GM18907 (cell line): ENCODE measurements around the gene UST.

Experiments
- ATAC-seq: cut with Tn5 transposase; IDR thresholded peaks from one replicate; pipeline ENCODE4 v1.9.1; 2021; ENCODE audit warnings: mild to moderate bottlenecking, moderate library complexity; ENCODE audit not compliant: unreplicated experiment

Gene UST

DNA sequence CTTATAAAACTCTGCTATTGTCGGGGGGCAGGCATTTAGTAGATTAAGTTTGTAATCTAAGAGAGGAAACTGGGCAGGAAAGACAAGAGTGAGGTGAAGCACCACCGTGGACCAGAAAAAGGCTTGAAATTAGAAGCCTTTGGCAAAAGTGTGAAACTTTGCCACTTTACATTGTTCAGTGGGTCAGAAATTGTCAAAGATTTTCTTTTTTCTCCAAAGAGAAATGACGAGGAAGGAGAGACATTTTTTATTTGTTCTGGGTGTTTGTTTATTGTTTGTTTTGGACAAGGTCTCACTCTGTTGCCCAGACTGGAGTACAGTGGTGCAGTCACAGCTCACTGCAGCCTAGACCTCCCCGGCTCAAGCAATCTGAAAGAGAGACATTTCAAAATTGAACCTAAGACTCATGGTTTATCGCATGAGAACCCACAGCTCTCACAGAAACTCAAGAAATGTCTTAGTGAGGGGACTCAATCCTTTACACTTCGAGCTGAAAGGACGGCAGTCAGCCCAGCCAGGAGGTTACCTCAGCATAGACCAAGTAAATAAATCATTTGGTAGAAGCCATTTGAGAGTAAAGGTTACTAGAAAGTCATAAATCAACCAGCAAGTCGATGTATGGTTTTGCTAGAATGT is 307.8 kb downstream of the UST start:
- ATAC-seq: peak; percentile 78

DNA sequence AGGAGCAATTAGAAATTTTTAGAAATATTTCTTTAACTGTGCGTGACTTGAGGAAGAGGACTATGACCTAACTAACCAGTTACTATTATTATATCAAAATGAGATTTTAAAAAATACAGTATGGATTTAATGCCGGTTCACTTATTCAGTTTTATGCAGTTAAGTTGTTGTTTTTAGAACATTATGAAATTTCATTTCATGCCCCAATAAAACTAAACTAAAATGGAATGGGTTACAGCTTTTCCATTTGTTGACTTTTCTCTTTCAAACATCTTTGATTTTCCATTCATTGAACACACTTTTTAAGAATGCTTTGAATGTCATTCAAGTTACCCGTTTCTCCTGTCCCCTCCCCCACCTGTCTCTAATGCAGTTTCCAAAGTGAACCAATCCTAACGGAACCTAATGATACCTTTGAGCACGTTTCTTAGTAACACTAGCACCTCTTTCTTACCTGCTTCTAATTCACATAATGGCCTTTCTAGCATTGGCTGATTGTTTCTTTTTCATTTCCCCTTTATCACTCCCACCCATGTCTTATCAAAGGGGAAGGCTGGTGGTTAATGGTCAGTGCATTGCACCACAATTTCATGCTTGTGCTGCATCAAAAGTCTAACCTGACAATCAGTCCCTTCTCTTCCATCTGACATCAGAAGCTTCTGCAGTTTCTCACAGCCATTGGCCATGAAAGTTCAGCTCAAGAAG is 308.5 kb downstream of the UST start:
- no peak for ATAC-seq

DNA sequence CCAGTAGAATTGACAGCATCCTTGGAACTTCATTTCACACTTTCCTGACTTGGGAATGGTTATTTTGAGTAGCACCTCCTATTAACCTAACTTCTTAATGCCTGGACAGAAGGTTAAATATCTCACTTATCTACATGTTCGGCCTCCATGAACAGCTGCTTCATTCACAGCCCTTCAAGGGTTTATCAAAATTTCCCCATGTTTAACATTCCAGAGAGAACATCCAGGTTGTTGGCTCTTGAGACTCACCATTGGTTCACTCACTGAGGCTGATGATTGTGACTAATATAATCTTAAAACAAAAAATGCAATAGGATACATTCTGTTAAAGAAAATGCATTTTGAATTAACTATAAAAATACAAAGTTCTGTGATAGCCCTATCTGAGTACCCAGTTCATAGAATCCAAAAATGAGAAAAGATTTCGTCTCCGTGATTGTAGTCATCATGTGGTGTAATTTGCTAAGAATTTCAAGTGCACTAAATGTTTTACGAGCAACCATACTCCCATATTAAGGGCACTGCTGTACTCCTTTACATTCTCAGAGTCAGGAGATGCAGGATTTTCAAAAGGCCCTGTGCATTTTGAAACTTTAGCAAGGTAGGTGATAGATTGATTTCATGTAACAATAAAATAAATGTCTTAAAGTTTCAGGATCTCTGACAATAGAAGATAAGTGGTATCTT is 310.1 kb downstream of the UST start:
- no peak for ATAC-seq

DNA sequence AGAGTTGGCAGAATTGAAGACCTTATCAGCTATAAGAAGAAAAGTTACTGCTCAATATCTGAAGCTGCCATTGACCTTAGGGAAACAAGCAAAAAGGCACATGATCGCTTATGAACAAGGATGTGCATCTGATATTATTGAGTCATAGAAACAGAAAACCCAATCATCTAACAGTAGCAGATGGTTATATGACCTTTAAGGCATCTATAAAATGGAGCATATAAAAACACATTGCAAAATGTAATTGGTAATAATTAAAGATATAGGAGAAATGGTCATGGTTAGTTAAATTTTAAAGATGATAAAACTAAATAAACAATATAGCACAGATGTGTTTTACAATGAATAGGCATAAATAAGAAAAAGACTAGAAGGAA is 310.6 kb downstream of the UST start:
- ATAC-seq: no peak

DNA sequence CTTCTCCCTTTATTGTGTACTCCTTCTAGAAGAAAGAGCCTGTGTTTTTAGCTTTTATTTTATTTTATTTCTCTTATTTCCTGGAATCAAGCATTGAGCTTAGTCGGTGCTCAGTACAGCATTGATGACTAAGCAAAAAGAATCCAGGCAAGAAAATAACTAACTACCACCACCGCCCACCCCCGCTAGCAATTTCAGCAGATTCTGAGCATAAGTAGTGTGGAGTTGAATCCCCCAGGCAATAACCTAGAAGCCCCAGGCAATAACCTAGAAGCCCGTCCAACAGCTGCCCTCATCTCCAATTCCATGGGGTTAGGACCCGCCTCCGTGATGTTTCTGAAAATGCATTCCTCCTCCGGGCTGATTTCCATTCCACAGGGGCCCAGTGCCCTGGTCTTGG is 312.7 kb downstream of the UST start:
- ATAC-seq: no peak

DNA sequence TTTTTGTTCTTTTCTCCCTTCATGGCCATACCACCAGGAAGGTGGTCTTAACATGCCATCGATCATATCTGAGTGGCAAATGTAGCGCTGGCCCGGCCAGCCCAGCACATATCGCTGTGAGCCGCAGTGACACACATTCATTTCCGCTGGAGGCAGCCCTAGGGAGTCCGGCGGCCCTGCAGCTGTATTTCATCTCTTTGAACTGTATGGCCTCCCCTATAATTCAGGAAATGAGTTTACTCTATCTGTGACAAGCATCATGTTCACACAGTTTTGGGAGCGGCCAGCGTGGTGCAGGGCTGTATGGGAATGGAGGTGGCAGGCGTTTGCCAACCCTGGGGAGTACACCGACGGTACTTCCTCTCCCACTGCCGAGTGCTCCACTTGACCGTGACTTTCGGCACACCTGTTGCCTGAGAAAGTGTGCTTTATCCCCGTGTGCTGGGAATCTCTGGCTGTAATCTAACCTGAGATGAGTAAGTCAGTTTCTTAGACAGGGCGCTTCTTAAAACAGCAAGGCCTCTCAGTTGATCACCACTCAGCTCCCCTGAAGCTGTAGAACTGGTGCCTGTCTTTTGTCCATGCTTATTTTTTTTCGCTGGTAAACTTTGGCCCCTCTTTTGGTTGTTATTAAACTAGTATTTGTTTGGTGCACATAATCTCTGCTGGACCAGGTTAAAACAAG is 313.6 kb downstream of the UST start:
- peak; percentile 90 for ATAC-seq

DNA sequence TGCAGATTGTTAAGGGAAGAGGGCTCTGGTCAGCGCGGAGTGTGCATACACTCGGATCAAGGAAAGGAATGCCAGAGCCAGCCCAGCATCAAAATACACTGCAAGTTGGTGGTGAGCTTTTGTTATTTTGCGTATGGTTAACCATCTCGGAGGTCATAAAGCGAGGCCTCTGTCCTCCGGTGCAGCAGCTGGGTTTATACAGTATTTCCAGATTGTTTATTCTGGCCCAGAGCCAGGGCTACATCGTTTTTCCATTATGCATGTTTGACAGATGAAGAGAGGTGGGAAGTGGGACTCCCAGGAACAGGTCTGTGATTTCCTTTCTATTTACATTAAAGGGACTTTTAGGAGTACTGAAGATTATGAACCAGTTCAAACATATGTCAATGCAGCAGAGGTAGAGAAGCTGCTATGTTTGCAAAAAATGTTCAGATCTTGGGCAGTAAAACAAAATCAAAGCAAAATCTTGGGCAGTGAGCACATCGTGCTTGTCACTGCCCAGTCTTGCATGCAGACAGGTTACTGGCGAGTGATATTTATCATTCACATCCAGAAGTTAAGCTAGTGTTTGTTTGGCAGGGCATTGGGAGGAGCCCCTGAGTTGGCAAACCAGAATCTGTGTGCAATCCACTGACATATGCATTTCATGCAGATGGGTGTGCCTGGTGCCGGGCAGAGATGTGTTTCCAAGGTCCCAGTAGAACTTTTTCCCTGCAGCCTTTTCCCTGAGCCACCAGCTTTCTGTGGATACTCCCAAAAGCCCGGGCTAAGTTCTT is 314.3 kb downstream of the UST start:
- no peak for ATAC-seq

DNA sequence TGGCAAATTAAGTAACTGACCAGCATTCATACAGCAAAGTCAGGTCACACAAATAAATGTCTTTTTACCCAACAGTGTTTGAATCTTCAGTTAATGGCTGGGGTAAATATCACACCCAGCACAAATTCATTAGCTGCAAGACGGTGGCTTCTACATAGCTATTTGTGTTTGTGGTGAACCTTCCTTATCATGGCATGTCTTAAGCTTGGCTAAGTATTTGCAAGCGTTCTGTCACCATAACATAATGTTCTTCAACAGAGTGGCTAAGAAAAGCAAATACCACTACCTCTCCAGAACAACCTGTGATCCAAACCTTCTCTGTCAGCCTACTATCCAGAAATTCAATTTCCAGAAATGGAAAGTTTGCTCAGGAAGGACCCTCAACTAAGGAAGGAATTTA is 315.1 kb downstream of the UST start:
- ATAC-seq: no peak

DNA sequence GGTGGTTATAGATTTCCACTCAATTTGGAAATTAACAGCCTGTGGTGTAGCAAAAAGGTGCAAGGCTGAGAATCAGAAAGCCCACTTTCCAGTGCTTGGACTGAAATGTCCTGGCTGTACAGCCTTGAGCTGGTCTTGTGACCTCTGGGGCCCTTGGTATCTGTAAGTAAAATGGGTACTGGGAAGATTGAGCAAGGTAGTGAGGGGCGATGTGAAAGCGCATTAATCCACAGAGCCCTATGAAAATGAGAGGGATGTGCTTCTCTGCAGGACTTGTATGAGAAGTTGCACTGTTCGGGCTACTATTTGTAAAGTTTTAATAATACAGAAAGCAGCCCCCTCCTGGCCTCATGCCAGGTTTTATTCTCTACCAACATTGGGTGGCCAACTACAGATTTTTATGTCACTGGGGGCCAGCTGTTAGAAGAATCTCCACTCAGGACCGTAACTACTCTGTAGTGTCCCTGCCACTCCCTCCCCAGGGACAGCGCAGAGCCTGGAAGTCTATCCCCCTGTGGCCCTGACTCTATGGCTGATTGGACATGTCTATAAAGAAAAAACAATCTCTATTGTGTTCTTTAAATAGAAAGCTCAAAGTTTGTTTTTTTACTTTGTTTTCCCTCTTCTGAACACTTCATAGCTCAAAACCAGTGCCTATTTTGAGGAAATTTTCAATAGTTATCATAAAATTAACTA is 316.0 kb downstream of the UST start:
- no peak for ATAC-seq

DNA sequence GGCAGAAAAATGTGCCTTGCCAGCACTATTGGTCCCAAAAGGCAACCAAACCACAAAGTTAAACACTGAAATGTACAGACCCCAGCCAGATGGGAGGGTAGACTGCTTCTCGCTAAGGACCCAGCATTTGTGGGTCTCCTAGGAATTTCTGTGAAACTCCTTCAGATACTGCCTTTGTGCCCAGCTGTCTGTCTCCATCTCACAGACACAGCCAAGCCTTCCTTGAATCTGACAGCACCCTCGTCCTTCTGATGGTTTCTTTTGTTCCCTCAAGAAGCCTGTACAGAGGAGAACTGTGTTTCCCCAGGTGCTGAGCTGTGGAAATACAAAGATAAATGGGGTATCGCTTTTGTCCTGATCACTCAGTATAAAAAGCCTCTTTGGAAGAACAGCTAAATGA is 316.6 kb downstream of the UST start:
- ATAC-seq: no peak

DNA sequence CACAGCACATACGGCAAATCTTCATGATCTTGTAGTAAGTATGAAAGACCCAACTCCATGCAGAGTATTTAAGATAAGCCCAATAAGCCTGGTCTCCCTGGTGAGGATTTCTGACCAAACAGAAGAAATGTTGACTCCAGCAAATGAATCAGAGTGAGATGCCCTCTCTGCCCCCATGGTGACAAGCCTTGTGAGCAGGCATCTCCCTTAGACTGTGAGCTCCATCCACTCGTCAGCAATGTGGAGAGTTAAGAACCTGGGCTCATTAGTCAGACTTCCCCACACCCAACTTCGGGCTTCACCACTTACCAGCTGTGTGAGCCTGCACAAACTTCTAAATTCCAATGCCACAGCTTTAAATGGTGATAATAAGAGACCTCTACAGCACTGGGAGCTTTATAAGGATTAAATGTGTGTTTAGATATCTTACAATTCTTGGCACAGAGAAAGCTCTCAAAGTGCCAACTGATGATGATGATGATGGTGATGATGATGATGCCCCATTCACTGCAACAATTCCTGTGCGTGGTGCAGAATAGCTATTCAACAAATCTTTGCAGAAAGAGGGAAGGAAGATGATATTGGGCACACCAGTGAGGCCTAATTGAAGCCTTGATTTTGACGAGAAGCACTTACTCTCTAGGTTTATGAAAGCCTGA is 317.3 kb downstream of the UST start:
- no peak for ATAC-seq

DNA sequence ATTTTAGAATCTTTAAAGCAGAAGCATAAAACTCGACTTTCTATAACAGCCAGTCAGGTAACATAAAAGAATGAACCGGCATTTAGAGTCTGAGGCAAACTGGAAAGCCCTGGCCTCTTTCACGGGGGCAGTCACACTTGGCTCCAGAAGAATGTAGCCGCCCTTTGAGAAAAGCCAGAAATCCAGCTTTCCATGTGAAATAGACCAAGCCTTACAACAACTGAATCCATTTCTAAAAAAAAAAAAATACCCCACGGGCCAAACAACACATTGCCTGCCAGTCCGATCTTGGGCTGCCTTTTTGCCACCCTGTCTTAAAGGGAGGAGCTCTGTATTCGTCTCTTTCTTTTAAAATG is 317.8 kb downstream of the UST start:
- ATAC-seq: no peak

DNA sequence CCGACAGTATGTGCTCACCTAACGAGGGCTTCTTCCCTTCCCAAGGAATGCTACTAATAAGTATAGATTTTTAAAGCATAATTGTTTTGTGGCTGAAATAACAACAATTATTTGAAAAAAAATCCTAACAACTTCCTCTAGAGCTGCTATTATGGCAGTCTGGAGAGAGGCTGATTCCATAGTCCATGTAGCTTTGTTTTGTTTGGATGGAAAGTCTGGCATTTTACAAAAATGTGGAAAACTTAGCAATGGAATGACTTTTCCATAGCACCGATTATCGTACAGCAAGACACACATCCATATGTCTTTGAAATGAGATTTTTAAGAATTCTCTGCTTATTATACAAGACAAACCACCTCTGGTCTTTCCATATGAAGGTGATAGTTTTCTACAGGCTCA is 318.3 kb downstream of the UST start:
- no peak for ATAC-seq

DNA sequence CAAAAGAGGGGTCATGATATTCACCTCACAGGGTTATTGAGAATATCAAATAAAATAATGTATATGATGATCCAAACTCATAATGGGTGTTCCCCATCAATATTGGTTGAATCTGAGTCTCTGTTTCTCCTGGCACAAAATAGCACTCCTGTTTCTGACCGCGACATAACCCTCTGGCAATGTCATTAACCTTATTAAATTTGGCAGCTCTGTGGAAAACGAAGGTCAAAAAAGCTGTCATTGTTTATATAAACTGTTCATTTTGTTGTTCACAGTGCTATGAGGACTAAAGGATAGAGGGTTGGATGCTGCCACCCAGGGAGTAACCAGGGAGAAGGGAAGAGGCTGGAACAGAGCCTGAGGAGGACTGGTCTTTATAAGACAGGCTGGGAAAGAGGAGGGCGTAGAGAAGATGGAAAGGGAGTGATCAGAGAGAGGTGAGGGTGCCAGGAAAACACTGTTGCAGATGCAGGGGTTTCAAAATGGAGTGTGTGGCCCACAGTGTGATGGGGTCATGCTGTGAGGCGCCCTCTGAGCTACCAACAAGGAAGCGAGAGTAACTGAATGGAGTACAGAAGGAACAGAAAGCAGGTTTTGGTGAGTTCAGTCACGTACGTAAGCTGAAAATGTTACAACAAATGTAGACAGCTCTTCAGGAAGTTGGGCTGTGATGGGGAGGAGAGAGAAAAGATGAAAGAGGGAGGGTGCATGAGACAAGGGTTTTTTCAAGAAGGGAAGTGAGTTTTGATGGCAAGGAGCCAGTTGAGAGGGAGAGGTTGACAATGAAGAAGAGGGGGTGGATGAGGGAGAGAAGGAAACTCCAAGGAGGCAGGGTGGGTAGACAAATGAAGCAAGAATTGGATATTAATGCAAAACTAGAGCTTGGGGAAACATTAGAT is 319.1 kb downstream of the UST start:
- ATAC-seq: peak; percentile 96

DNA sequence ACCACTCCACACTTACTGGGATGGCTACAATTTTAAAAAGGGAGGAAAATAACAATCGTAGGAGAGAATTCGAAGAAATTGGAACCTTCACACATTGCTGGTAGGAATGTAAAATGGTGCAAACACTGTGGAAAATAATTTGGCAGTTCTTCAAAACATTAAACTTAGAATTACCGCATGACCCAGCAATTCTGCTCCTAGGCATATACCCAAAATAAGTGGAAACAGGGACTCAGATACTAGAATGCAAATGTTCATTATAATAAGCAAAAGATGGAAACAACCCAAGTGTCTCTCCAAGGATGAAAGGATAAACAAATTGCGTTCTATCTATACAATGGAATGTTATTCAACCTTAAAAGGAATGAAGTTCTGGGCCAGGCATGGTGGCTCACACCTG is 325.2 kb downstream of the UST start:
- ATAC-seq: no peak

DNA sequence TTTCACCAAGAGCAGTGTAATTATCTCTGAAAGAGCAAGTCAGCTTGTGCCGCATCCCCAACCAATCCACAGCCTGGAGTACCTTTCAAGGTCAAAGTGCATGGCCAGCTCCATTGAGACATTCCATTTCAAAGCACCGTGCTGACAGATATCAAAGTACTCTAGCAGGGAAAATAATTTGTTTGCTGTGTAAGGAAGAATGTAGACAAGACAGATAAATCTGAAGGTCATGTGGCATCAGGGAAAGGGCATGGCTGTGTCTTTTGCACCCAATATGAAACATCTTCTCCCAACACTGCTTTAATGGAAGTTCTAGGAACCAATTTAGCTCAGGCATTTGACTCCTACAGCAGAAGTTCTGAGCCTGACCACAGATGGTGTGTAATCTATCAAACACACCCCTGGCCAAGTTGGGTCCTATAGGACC is 328.0 kb downstream of the UST start:
- no peak for ATAC-seq

DNA sequence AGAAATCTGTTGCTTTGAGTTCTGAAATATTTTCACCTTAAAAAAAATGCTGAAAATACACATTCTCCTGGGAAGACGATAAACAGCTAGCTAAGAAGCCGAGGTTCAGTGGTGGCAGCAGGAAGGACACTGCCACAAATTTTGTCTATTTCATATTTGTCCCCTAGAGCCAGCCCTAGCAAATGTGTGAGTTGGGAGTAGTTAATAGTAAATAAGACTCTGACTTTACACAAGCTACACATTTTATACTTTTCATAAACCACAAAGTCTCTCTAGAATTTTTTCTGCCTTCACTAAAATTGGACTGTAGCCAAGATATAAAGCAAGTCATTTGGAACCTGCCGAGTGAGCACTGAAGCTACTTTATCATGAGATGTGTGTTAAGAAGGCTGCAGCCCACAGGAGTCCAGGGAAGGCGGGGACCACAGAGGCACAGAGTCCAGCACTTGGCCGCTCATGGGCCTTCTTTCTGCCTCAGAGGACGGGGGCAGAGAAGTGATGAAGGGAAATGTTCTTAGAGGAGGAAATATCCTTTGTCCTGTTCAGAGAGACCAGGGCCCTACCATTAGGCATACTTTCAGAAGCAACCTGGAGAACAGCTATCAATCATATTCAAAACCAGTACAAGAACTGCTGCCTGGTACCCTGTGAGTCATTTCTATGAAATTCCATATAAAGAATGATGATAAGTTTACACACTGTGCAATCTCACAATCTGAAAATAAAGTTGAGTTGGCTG is 329.0 kb downstream of the UST start:
- no peak for ATAC-seq

DNA sequence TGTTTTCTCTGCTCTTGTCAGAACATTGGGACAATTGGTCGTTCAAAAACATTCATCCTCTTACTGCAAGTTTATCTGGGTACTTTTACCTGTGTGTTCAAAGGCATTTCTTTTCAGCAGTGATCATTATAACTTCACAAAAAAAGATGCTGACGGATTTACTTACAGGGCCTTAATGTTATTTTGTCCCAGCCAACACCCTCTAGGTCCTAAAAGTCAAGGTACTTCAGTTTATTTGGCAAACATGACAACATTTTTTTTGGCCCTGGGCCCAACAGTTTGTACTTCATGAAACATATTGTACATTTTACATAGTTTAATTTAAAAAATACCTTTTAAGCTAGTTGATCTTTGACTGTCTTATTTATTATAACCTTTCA is 329.5 kb downstream of the UST start:
- no peak for ATAC-seq
